Measurements from ENCODE around the gene TOMT. TPM values are rescaled to one million over a fixed set of nuclear protein-coding genes. Genes with fewer than 3 reads are reported as not detected.

TOMT gene
- total RNA-seq, 1 donor from 2014 or later = not detected

DNA sequence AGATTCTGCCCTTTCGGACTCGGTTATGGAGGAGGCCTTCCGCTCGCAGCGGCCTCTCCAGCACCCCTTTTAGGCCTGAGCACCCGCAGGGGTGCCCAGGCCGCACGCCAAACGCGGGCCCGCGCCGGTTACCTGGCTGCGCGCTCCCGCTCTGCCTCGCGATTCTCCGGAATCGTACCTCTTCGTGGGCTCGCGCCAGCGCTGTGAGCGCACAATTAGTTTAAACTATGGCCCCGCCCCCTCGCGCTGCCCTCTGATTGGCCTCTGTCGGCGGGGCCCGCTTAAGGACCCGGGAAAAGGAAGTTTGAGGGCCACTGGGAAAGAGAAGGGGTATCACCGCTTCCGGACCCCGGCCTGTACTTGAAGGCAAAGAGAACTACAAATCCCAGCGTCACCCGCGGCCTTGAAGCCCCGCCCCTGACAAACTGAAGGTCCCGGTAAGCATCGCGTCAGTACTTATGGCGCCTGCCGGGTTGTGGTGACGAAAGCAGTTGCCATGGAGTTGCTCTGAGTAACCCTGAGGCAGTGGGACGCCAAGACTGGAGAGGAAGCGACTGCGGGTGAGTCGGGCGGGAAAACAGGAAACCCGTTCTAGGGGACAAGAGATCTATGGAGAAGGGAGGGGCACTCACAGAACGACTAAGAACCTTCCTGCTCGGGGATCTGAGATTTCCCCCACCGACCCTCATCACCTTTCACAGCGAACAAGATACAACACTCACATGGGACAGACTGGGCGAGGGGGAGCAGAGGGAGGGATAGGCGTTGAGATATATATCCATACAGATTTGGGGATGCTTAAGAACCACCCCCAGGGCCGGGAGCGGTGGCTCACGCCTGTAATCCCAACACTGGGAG is 25.2 kb upstream of the TOMT start, which contains the start of the genes LRRC51 and NUMA1:
Gene LRRC51 (plus strand): TSS at position 525 of the 858 bp plus-strand sequence. CDS start 8,234 bp downstream, outside the sequence.
Gene NUMA1 (minus strand): TSS at position 217 of the 858 bp plus-strand sequence. CDS start 44,599 bp downstream, outside the sequence.
- peak within 1 kb of the TSS; percentile 89 for H3K4me3 Mint-ChIP-seq (ENCODE audit: unreplicated experiment)
- H3K9me3 Mint-ChIP-seq (ENCODE audit: unreplicated experiment) = peaks cover 9% of the 10 kb centered on the region
- peaks cover 5% of the 10 kb centered on the region for H3K27me3 Mint-ChIP-seq (ENCODE audit: unreplicated experiment)
- no peaks in the 10 kb centered on the region for H3K36me3 Mint-ChIP-seq (ENCODE audit: unreplicated experiment)
- peaks cover 11% of the 10 kb centered on the region for H3K4me1 Mint-ChIP-seq (ENCODE audit: low read depth, unreplicated experiment)
- peak within 1 kb of the TSS; percentile 83 for H3K27ac Mint-ChIP-seq (ENCODE audit: unreplicated experiment)
- peak; percentile 96 for DNase-seq
- TF ChIP-seq, protein P1, sequence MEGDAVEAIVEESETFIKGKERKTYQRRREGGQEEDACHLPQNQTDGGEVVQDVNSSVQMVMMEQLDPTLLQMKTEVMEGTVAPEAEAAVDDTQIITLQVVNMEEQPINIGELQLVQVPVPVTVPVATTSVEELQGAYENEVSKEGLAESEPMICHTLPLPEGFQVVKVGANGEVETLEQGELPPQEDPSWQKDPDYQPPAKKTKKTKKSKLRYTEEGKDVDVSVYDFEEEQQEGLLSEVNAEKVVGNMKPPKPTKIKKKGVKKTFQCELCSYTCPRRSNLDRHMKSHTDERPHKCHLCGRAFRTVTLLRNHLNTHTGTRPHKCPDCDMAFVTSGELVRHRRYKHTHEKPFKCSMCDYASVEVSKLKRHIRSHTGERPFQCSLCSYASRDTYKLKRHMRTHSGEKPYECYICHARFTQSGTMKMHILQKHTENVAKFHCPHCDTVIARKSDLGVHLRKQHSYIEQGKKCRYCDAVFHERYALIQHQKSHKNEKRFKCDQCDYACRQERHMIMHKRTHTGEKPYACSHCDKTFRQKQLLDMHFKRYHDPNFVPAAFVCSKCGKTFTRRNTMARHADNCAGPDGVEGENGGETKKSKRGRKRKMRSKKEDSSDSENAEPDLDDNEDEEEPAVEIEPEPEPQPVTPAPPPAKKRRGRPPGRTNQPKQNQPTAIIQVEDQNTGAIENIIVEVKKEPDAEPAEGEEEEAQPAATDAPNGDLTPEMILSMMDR (IDR thresholded peaks at IDR 0.05; ENCODE audit: partially characterized antibody, unreplicated experiment) = no peak

GRCh38 chr11:72081184-72081644 is 24.5 kb upstream of the TOMT start:
- Mint-ChIP-seq H3K4me1 (ENCODE audit: low read depth, unreplicated experiment) (peaks cover 16% of the 10 kb centered on the region), H3K9me3 (ENCODE audit: unreplicated experiment) (peaks cover 9% of the 10 kb centered on the region), H3K36me3 (ENCODE audit: unreplicated experiment) (no peaks in the 10 kb centered on the region), H3K27me3 (ENCODE audit: unreplicated experiment) (peaks cover 7% of the 10 kb centered on the region), H3K27ac (ENCODE audit: unreplicated experiment) (peak overlapping the region; percentile 83), H3K4me3 (ENCODE audit: unreplicated experiment) (peak overlapping the region; percentile 89)
- no peak for DNase-seq
- TF ChIP-seq, protein P1 (IDR thresholded peaks at IDR 0.05; ENCODE audit: partially characterized antibody, unreplicated experiment) = no peak

GRCh38 chr11:72081821-72082453 is 23.8 kb upstream of the TOMT start:
- TF ChIP-seq, protein P1 (IDR thresholded peaks at IDR 0.05; ENCODE audit: partially characterized antibody, unreplicated experiment) = no peak
- Mint-ChIP-seq H3K27me3 (ENCODE audit: unreplicated experiment) (peaks cover 7% of the 10 kb centered on the region), H3K27ac (ENCODE audit: unreplicated experiment) (no peak overlapping the region), H3K36me3 (ENCODE audit: unreplicated experiment) (no peaks in the 10 kb centered on the region), H3K9me3 (ENCODE audit: unreplicated experiment) (peaks cover 9% of the 10 kb centered on the region), H3K4me3 (ENCODE audit: unreplicated experiment) (peak overlapping the region; percentile 84), H3K4me1 (ENCODE audit: low read depth, unreplicated experiment) (peaks cover 23% of the 10 kb centered on the region)
- no peak for DNase-seq

- DNase-seq = no peak
- TF ChIP-seq, protein P1 (IDR thresholded peaks at IDR 0.05; ENCODE audit: partially characterized antibody, unreplicated experiment) = no peak
- Mint-ChIP-seq H3K9me3 (ENCODE audit: unreplicated experiment) (peaks cover 9% of the 10 kb centered on the region), H3K27me3 (ENCODE audit: unreplicated experiment) (peaks cover 7% of the 10 kb centered on the region), H3K27ac (ENCODE audit: unreplicated experiment) (no peak overlapping the region), H3K4me3 (ENCODE audit: unreplicated experiment) (no peak overlapping the region), H3K4me1 (ENCODE audit: low read depth, unreplicated experiment) (peaks cover 26% of the 10 kb centered on the region), H3K36me3 (ENCODE audit: unreplicated experiment) (no peaks in the 10 kb centered on the region)
Observed at GRCh38 chr11:72083414-72083813, 22.3 kb upstream of the TOMT start.
